Measurements from ENCODE around the gene SBF2.

DNA sequence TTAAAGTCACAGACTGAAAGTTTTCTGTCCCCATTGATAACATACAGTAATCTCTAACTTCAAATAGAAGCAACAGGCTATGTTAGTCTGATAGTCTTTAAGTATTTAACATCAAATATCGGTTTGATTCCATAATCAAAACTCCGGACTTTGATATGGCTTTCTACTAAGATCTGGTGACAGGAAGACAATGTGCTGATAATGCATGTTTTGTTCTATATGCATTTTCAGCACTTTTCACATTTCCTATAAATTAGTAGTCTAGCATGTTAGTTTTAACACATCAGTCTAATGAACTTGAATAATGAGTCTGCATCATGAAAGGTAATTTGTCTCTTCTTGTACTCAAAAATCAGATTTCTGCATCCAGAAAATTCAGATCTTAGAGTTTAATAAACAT is 252.7 kb downstream of the SBF2 start:
- no peak for TF ChIP-seq POLR2A (IDR thresholded peaks at IDR 0.05; ENCODE audit: low read depth, low read length)
- TF ChIP-seq POLR2AphosphoS5 (IDR thresholded peaks at IDR 0.05; ENCODE audit: low read depth, low read length) = no peak
- TF ChIP-seq PAX5 (IDR thresholded peaks at IDR 0.05; ENCODE audit: insufficient read depth, low read length, severe bottlenecking) = no peak
- TF ChIP-seq SPI1 (IDR thresholded peaks at IDR 0.05; ENCODE audit: low read depth, low read length) = no peak
- no peak for TF ChIP-seq TAF1 (IDR thresholded peaks at IDR 0.05; ENCODE audit: low read depth, low read length)
- TF ChIP-seq POU2F2 (IDR thresholded peaks at IDR 0.05; ENCODE audit: low read depth, low read length) = no peak
